ENCODE measurements around the gene MICAL3.

DNA sequence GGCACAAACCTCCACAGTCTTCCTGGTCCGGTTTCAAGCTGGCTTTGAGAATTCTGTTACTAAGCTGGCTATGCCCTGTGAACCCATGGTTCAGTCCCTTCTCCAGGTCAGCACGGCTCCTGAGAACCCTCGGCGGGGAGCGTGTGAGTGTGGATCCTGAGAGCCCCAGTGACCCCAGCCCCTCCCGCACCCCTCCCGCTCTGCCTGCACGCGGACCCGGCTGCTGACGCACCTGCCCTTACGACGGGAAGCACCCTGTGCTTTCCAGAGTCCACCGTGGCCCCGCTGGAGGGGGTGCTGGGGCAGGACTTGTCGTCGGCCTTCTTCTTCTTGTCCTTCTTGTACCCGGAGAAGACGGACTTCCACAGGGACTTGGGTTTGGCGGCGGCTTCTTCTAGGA, 207.3 kb downstream of the MICAL3 start:
- TF ChIP-seq, protein P1, sequence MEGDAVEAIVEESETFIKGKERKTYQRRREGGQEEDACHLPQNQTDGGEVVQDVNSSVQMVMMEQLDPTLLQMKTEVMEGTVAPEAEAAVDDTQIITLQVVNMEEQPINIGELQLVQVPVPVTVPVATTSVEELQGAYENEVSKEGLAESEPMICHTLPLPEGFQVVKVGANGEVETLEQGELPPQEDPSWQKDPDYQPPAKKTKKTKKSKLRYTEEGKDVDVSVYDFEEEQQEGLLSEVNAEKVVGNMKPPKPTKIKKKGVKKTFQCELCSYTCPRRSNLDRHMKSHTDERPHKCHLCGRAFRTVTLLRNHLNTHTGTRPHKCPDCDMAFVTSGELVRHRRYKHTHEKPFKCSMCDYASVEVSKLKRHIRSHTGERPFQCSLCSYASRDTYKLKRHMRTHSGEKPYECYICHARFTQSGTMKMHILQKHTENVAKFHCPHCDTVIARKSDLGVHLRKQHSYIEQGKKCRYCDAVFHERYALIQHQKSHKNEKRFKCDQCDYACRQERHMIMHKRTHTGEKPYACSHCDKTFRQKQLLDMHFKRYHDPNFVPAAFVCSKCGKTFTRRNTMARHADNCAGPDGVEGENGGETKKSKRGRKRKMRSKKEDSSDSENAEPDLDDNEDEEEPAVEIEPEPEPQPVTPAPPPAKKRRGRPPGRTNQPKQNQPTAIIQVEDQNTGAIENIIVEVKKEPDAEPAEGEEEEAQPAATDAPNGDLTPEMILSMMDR (IDR thresholded peaks at IDR 0.05; ENCODE audit: low read depth, low read length): no peak
- TF ChIP-seq EZH2phosphoT487 (IDR thresholded peaks at IDR 0.05; ENCODE audit: low read depth): no peak

Data from OCI-LY3 (cell line).